ENCODE data around the gene PLCL1.

The PLCL1 gene

DNA sequence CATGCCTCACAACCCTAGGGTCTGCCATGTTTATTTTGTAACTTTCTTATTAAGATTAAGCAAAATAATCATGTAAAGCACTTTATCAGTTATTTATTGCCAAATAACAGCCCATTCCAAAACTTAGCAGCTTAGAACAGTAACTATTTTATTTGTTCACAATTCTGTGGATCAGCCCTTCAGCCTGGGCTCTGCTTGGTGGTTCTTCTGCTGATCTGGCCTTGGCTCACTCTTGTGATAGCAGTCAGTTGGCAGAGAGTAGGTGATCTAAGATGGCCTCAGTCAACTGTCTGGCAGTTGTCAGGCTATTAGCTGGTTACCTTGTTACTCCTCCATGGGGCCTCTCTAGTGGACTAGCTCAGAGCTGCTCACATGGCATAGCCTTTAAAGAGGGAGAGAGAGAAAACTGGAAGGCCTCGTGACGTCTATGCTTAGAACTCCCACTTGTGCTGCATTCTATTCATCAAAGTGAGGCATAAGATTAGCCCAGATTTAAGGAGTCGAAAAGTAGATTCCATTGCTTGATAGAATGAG lies 54.3 kb downstream of the PLCL1 start:
- no peak for DNase-seq

- DNase-seq: no peak
These were observed 58.0 kb downstream of the PLCL1 start for GRCh38 chr2:197862246-197862955.

GRCh38 chr2:197863744-197864143 lies 59.4 kb downstream of the PLCL1 start:
- DNase-seq: no peak

GRCh38 chr2:197866455-197866854 lies 62.1 kb downstream of the PLCL1 start:
- DNase-seq: no peak

DNA sequence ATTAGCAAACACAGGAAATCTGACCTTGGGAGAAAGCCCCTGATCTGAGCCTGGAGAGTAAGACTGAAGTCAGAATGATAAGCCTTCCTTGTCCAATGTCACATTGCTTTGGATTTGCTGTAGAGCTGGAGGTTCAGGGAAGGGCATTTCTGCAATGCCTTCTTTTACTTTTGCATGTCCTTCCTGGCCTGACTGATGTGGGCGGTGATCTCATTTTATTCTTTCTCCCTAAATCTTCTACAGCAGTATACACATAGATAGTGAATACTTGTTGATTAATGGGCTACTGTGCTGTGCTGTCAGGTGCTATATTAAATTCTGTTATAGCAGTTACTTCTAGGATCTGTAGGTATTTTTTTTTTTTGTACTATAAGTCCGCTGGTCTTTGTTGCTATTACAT lies 62.6 kb downstream of the PLCL1 start:
- no peak for DNase-seq

DNA sequence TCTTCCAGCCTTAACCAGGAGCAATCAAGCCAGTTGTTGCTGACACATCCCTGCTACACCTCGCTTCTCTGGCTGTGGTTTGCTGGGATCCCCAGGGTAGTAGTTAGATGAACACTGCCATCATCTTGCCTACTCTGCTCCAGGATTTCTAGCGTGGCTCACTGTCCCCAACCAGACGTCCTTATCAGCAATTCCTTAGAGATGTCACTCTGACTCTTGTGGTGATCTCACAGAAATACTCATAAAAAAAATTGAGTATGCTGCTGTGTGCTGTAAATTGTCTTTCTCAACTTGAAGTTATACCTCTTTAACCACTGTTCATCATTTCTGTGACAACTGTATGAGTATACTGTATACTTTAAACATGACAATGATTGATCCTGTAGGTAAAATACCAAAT lies 63.2 kb downstream of the PLCL1 start:
- no peak for DNase-seq

- no peak for DNase-seq
These were observed 63.8 kb downstream of the PLCL1 start for GRCh38 chr2:197868206-197868605.

GRCh38 chr2:197869041-197869440 lies 64.6 kb downstream of the PLCL1 start:
- no peak for DNase-seq

- no peak for DNase-seq
These were observed 65.2 kb downstream of the PLCL1 start for GRCh38 chr2:197869501-197870111.

- DNase-seq: no peak
These were observed 65.7 kb downstream of the PLCL1 start for GRCh38 chr2:197870137-197870536.

DNA sequence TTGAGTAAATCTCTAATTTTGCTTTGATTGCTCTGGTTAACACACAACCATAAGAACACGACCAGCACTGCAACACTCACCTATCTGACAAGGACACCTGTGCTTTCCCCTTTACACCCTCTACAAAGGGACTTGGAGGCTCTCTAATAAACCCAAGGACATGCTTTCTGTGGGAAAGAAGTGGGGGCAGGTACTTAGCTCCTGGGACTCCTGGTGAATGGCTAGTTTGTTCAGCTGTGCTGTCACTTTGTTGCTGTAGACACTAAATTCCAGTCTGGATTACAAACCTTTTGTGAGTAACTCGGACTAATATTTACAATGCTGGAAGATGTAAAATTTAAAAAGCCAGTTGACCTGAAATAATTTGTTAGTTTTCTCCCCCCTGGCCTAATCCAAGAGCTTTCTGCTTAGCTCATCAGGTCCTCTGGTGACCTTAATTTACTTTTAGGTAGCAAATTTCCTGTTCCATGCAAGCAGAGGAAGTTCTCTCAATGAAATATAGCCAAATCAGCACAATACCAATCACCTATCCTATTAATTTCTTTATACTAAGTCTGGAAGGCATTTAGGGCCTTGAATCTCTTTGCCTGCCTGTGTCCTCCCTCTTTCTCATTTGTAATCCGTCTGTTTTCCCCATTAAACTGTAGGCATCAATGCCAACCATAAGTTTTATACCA lies 67.5 kb downstream of the PLCL1 start:
- no peak for DNase-seq

DNA sequence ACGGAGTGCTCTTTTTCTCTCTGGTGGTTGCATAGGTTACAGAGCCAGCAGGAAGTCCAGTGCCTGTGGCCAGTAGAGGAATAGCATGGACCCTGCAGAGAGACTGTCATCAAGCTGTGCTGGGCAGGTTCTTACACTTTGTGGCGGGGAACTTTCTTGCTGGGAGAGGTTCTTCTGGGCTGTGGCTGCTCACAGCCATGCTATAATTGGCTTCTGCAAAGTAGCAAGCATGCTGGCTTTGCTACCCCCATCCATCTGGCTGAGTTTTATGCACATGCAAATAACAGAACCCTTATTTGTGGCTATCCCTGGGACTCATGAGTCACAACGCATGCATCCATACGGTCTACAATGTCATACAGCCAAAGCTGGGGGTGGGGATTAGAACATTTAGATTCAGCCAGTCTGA lies 68.9 kb downstream of the PLCL1 start:
- DNase-seq: no peak

DNA sequence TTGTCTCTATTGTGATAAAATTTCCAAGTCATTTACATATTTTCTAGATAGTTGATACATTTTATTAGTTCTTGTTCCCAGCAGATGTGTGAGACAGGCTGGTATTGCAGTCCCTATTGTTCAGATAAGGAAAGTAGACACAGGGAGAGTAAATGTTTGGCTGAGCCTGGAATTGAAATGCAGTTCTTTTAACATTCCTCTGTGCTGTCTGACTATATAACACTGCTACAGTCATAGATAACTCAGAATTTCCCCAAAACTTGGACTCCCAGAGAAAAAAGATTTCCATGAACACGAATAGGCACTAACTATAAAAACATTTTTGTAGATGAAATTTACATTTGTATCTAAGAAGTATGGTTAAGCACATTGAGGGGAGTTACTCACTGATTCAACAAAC lies 71.4 kb downstream of the PLCL1 start:
- no peak for DNase-seq

- no peak for DNase-seq
These were observed 72.1 kb downstream of the PLCL1 start for GRCh38 chr2:197876524-197876923.

DNA sequence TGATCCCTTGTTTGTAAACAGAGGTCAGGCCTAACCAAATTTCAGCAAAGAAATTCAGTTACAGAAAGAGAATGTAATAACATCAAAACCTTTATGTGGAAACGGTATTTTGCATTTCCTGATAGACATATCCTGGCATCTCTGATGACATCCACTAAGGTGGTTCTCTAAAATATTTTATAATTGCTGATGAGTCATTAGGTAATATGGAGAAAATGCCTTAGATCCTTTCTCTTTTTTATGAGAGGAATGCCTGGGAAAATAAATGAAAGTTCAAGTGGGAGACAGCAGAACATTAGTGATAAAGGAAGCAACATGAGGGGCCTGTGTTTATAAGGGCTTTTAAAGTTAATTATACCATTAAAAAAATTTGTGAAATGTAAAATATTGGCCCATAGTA lies 72.6 kb downstream of the PLCL1 start:
- DNase-seq: no peak

GRCh38 chr2:197878792-197879191 lies 74.4 kb downstream of the PLCL1 start:
- DNase-seq: no peak

- DNase-seq: no peak
These were observed 75.5 kb downstream of the PLCL1 start for GRCh38 chr2:197879812-197880408.

DNA sequence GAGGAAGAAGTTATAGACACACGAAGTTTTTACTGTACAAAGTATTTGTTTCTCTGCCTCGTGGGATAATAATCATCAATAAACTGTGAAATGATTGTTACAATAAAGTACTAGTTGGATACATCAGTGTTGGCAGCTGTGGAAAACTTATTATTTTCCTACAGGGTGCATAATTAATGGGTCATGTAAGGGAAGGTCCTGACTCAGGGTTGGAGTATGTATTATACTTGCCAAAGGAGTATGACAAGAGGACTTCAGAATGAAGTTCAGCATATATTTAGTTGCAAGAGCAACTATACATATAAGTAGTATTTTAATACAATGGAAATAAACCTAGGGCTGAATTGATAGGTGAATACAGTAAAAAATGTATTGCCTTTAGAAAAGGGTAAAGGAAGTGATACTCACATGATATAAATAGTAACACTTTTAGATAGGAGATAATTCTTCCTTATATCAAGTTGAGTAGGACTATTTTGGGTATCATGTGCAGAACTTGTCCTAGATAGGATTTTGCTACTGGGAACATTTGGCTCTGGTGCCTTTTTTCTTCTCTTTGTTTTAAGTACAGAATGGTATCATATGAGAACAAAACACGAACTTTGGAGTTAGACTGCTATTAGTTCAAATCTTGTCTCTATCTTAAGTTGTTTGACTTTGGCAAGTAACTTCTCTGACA lies 79.1 kb downstream of the PLCL1 start:
- DNase-seq: no peak

DNA sequence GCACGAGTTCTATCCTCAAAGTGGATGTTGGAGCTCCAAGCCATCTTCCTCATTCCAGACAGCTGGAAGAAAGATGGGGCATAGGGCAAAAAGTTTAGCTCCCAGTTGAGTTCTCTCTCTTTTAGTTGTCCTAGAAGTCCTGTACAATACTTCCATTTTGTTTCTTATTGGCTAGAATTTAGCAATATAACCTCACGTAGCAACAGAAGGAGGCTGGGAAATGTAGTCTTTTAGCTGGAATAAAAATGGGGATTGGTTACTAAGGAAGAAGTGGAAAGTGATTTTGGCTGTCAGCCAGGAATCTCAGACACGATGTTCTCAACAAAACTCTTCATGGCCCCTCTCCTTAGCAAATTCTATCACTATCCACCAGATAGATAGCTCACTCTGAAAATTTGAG lies 79.9 kb downstream of the PLCL1 start:
- DNase-seq: no peak

- no peak for DNase-seq
These were observed 80.7 kb downstream of the PLCL1 start for GRCh38 chr2:197885126-197885525.

DNA sequence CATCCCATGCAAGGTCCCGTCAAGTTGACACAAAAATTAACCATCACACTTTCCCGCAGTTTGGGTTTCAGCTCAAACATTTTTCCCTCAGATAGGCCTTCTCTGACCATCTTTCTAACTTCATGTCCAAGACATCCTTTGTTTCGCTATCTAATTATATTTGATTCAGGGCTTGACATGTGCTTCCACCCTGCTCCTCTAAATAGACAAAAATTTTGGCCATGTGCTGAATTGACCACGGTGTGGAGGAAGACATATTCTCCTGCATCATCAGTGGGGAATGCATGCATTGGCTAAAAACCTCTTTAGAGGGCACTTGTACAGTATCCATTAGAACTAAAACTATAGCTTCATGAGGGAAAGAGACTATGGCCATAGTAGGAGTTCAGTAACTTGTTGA lies 81.2 kb downstream of the PLCL1 start:
- DNase-seq: no peak

- DNase-seq: no peak
These were observed 83.9 kb downstream of the PLCL1 start for GRCh38 chr2:197888321-197888720.

- no peak for DNase-seq
These were observed 84.6 kb downstream of the PLCL1 start for GRCh38 chr2:197889041-197889440.

Data from stimulated activated CD4-positive, alpha-beta T cell treated with anti-CD3 and anti-CD28 coated beads, Interleukin-2, amount 100 ng/mL, for 48 hours (primary cell).